Common myeloid progenitor, CD34-positive (primary cell): ENCODE data around the gene HOXC4.

Experiments
- CTCF ChIA-PET: fragments of 350-600 bp; sonication (Branson Sonifier 250); formaldehyde crosslinking; loops from one replicate; lab custom pipeline; 2021; ENCODE audit warnings: antibody characterized with exemption; lab: Charles Lee
- POLR2A ChIA-PET: fragments of 350-600 bp; sonication (Branson Sonifier 250); formaldehyde crosslinking; loops from one replicate; lab custom pipeline; 2021; ENCODE audit warnings: antibody characterized with exemption; lab: Charles Lee
- DNase-seq, 3 donors: peaks; one replicate each; pipeline versions ENCODE4 v3.0.0 to v3.0.0-alpha.2; 2013
- H3K27ac ChIP-seq, 2 experiments: 1 replicate in 1 of 2; 2 replicates in 1 of 2; pipeline ENCODE4 v1.7.0; 2013; ENCODE audit warnings: inconsistent platforms in 2 of 2, low read length in 2 of 2, mild to moderate bottlenecking in 2 of 2, low read depth in 1 of 2, moderate library complexity in 1 of 2; ENCODE audit not compliant: severe bottlenecking in 2 of 2, insufficient read depth in 1 of 2, poor library complexity in 1 of 2
- H3K27me3 ChIP-seq, 5 experiments: replicated peaks in 2 of 5; 1 replicate in 3 of 5; 2 replicates in 2 of 5; pipeline versions ENCODE4 v1.6.1 to v1.7.0; 2013; ENCODE audit warnings: low read length in 4 of 5, mild to moderate bottlenecking in 2 of 5, moderate library complexity in 2 of 5, inconsistent platforms in 1 of 5; ENCODE audit not compliant: insufficient read depth in 5 of 5, control insufficient read depth in 4 of 5
- H3K36me3 ChIP-seq, 4 experiments: 1 replicate in 2 of 4; 2 replicates in 2 of 4; pipeline versions ENCODE4 v1.6.1 to v1.7.0; 2013; ENCODE audit warnings: low read length in 3 of 4, control low read depth in 1 of 4, mild to moderate bottlenecking in 1 of 4; ENCODE audit not compliant: control insufficient read depth in 4 of 4, insufficient read depth in 4 of 4
- H3K4me1 ChIP-seq, 4 experiments: 1 replicate in 3 of 4; 2 replicates in 1 of 4; pipeline versions ENCODE4 v1.6.1 to v1.7.1; 2013; ENCODE audit warnings: low read length in 3 of 4, mild to moderate bottlenecking in 3 of 4, control low read depth in 1 of 4, inconsistent platforms in 1 of 4, moderate library complexity in 1 of 4; ENCODE audit not compliant: control insufficient read depth in 4 of 4, insufficient read depth in 4 of 4; ENCODE audit errors: control extremely low read depth in 1 of 4
- H3K4me3 ChIP-seq, 7 experiments: 1 replicate in 4 of 7; 2 replicates in 3 of 7; pipeline versions ENCODE4 v1.5.1 to v1.7.0; 2013; ENCODE audit warnings: mild to moderate bottlenecking in 7 of 7, low read length in 6 of 7, moderate library complexity in 6 of 7, inconsistent platforms in 2 of 7, low read depth in 2 of 7, control low read depth in 1 of 7; ENCODE audit not compliant: insufficient read depth in 4 of 7, control insufficient read depth in 1 of 7; ENCODE audit errors: extremely low read depth in 1 of 7
- H3K9me3 ChIP-seq, 5 experiments: 1 replicate in 4 of 5; 2 replicates in 1 of 5; pipeline versions ENCODE4 v1.6.1 to v1.7.1; 2013; ENCODE audit warnings: low read length in 4 of 5, mild to moderate bottlenecking in 2 of 5, inconsistent platforms in 1 of 5, low read depth in 1 of 5, moderate library complexity in 1 of 5; ENCODE audit not compliant: control insufficient read depth in 4 of 5, insufficient read depth in 2 of 5; ENCODE audit errors: control extremely low read depth in 1 of 5
- WGBS: methylation state at CpG from one replicate; pipeline ENCODE4 v1.1.5; 2013; ENCODE audit not compliant: insufficient coverage; 5-methylcytosine and 5-hydroxymethylcytosine counted together

Gene HOXC4

DNA sequence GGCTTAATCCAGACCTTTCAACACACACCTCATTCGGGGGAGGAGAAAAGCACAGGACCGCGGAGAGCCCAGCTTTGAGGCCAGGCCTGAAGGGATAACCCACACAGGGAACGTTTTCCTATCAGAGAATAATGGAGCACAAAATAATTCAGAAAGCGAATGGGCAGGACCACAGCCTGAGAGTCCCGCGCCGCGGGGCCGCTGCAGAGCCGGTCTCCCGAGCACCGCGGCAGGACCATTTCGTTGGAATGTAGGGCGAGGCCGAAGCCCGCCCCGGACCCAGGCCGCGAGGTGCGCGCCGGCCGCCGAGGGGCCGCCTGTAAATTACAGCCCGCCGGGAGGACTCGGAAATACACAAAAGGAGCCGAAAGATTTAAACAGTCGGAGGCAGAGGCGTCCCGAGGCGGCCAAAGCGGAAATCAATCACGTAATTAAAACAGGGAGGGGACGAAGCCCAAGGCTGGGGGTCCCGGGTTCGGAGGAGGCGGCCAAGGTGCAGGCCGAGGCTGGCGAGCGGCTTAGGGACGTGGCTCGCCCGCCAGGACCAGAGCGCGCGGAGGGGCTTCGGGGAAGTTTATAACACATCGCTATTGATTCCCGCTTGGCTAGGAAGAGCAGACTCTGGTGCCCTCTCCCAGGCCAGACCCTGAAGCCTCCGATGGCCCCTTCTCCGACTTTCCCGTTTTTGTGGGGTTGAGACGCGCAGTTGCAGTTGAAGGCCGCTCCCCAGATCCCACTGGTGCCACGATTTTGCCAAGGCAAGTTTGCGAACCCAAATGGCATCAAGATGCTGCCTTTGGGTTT, 6.3 kb upstream of the HOXC4 start:
- Histone ChIP-seq H3K36me3 (no peaks in the 10 kb centered on the region), H3K9me3 (peaks cover 0 to 2% (median 0%) of the 10 kb centered on the region in 5 experiments), H3K4me1 (peaks cover 0 to 3% (median 1%) of the 10 kb centered on the region in 4 experiments), H3K27ac (no peak overlapping the region), H3K27me3 (peaks cover 35 to 100% (median 73%) of the 10 kb centered on the region in 5 experiments), H3K4me3 (no peak overlapping the region)
- ChIA-PET CTCF (interaction anchor here (0.9 kb wide), 1 partner anchor 15 kb away, joined by 3 read pairs; the partner anchor contains the start of gene HOXC5), POLR2A (no interaction called here)
- no peak for DNase-seq
- 8% methylated on average over 61 of the region's 61 CpGs for WGBS

DNA sequence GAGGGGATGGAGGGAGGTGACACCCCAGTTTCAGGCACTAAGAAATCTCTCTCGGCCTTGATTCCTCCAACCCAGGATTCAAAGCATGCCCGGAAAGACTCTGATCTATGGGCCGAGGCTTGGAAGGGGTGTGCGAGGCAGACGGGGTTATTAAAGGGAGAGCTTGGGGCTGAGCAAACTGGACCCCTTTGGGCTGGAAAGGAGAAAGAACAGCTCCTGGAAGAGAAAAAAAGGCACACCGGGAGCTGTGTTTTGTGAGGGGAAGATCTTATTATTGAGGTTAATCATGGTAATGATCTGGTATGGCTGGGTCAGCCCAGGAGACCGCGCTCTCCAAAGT, 5.7 kb upstream of the HOXC4 start:
- Histone ChIP-seq H3K4me1 (peaks cover 0 to 8% (median 3%) of the 10 kb centered on the region in 4 experiments), H3K36me3 (no peaks in the 10 kb centered on the region), H3K27ac (no peak overlapping the region), H3K9me3 (peaks cover 0 to 3% (median 0%) of the 10 kb centered on the region in 5 experiments), H3K27me3 (peaks cover 30 to 100% (median 73%) of the 10 kb centered on the region in 5 experiments), H3K4me3 (no peak overlapping the region)
- ChIA-PET CTCF (interaction anchor here (0.9 kb wide), 1 partner anchor 15 kb away, joined by 3 read pairs; the partner anchor contains the start of gene HOXC5), POLR2A (no interaction called here)
- DNase-seq = no peak
- WGBS = 24% methylated on average over 6 of the region's 8 CpGs

DNA sequence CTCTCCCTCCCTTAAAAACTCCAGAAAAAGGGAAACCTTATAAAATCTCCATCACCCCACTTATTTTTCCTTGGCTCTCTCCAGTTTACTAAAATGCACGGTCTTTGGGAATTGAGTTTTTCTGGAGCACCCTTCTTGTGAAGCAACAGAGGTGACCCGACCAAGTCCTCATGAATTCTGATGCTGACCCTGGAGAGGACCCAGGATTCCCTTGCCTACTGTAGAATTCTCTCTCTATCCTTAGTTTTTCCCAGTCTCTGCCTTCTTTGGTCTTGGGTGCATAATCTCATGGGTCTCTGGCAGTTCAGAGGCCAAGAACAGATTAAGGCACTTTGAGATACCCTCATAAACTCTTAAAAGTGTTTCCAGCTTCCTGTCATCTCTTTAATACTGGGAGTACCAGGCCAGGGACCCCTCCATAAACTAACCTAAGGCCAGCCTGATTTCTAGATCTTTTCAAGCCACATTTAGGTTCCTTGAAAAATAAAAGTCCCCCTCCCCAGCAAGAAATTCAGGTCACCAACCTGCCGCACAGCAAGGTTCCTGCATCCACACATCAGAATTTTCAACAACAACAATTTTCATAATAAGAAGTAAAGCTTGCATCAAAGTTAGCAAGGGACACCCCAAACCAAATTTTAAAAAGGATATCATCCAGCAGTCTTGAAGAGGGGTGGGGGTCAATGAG, 5.1 kb upstream of the HOXC4 start:
- Histone ChIP-seq H3K9me3 (peaks cover 0 to 4% (median 0%) of the 10 kb centered on the region in 5 experiments), H3K27me3 (peaks cover 28 to 100% (median 71%) of the 10 kb centered on the region in 5 experiments), H3K36me3 (no peaks in the 10 kb centered on the region), H3K4me3 (no peak overlapping the region), H3K27ac (no peak overlapping the region), H3K4me1 (peaks cover 0 to 13% (median 6%) of the 10 kb centered on the region in 4 experiments)
- WGBS = 75% methylated on average over 3 of the region's 3 CpGs
- ChIA-PET CTCF (interaction anchor here (0.9 kb wide), 1 partner anchor 16 kb away, joined by 3 read pairs; the partner anchor contains the start of gene HOXC5), POLR2A (interaction anchor here (0.9 kb wide), 1 partner anchor 22 kb away, joined by 4 read pairs; no protein-coding TSS in a partner anchor)
- no peak for DNase-seq

DNA sequence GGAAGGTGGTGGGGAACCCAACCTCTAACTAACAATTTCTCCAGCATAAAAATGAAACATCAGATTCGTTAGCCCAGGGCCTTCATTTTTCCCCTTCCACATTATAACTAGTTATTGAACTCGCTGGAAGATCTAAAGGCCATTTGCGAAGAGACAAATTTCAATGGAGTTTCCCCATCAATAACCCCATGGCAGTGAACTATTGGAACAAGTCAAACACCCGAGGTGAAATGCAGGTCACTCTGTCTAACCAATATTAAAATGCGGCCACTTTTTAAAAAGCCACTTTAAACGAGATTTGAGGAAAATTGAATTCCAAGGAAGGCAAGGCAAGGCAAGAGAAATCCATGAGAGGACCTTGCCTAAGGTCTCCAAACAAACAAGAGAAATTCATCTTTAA, 4.5 kb upstream of the HOXC4 start:
- H3K27me3 ChIP-seq = peaks cover 28 to 100% (median 66%) of the 10 kb centered on the region in 5 experiments
- H3K36me3 ChIP-seq = no peaks in the 10 kb centered on the region
- no peak overlapping the region for H3K4me3 ChIP-seq
- H3K4me1 ChIP-seq = peaks cover 0 to 17% (median 8%) of the 10 kb centered on the region in 4 experiments
- H3K27ac ChIP-seq = no peak overlapping the region
- DNase-seq = no peak
- ChIA-PET POLR2A (interaction anchor here (0.9 kb wide), 1 partner anchor 22 kb away, joined by 4 read pairs; no protein-coding TSS in a partner anchor), CTCF (no interaction called here)
- 72% methylated on average over 3 of the region's 6 CpGs for WGBS
- peaks cover 0 to 4% (median 0%) of the 10 kb centered on the region in 5 experiments for H3K9me3 ChIP-seq

DNA sequence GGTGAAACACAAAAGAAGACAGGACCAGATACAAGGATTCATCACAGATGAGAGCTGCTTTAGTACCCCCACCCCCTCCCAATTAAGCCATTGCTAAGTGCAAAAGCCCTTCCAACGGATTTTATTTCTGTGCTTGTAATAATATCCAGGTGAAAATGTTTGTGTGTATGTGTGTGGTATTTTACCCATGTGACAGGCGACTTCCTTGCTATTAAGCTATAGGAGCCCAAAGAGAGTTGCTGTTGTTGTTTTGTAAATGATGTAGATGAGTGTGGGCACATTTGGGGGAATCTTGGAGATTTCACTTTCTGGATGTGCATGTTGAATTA, 3.2 kb upstream of the HOXC4 start:
- peaks cover 22 to 99% (median 66%) of the 10 kb centered on the region in 5 experiments for H3K27me3 ChIP-seq
- no peaks in the 10 kb centered on the region for H3K36me3 ChIP-seq
- H3K9me3 ChIP-seq = peaks cover 0 to 4% (median 0%) of the 10 kb centered on the region in 5 experiments
- no peak overlapping the region for H3K27ac ChIP-seq
- 64% methylated on average over 1 of the region's 2 CpGs for WGBS
- ChIA-PET CTCF (interaction anchor here (0.8 to 1.4 kb wide), 4 partner anchors 88 to 157 kb away, joined by 3 read pairs; no protein-coding TSS in a partner anchor), POLR2A (no interaction called here)
- DNase-seq = no peak
- H3K4me1 ChIP-seq = peaks cover 0 to 19% (median 9%) of the 10 kb centered on the region in 4 experiments
- H3K4me3 ChIP-seq = no peak overlapping the region

DNA sequence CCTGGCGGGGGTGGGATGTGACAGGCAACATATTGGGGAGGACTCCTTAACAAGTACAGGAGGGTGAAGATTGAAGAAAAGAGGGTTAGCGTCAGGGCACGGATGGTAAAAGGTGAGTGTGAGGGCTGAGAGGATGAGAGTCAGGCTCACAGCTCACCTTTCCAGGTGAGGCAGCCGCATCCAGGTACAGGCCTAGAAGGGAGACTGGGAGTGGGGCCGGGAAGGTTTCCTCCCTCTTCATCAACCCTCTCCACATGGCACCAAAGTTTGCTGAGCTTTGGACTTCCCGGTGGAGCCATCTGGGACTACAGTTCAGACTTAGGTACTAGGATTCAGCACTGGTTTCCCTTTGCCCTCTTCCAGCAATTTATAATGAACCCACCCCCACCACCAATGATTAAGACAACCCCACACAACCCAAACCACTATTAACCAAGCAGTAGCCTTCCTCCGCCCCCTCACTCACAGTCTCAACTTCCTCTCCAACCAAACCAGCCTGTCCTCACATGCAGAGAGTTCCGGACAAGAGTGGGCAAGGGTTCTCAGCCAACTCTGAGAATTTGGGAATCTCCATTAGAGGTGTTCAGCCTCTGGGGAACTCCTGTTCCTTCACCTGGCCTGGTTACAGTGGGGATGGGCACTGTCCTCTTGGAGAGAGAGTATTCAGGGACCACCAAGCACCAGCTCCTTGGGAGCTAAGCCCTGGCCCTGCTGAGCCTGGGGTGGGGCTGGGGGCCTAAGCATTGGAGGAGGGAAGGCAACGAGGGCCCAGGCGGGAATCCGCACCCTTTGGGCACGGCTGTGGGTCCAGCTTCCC, 2.4 kb upstream of the HOXC4 start:
- CTCF ChIA-PET = interaction anchor here (0.6 to 1.6 kb wide), 7 partner anchors 10 to 156 kb away, joined by 3 to 4 read pairs (median 3); no protein-coding TSS in a partner anchor
- peaks cover 0 to 4% (median 0%) of the 10 kb centered on the region in 5 experiments for H3K9me3 ChIP-seq
- H3K27ac ChIP-seq = no peak overlapping the region
- POLR2A ChIA-PET = no interaction called here
- no peaks in the 10 kb centered on the region for H3K36me3 ChIP-seq
- DNase-seq = no peak
- H3K27me3 ChIP-seq = peaks cover 16 to 99% (median 65%) of the 10 kb centered on the region in 5 experiments
- H3K4me1 ChIP-seq = peaks cover 0 to 19% (median 9%) of the 10 kb centered on the region in 4 experiments
- WGBS = 21% methylated on average over 9 of the region's 12 CpGs
- H3K4me3 ChIP-seq = no peak overlapping the region
